Fibroblast of skin of left quadriceps (primary cell): ENCODE data around the gene OR11H1.
"Not testable (repeated sequence)": the region's sequence is repeated elsewhere in the genome, so short reads cannot be mapped to it uniquely, and the experiment has no call there.

Experiments used
- DNase-seq, 2 experiments: peaks; one replicate each; pipeline ENCODE4 v3.0.0-alpha.2; 2013; ENCODE audit warnings: low read depth in 2 of 2

The OR11H1 gene

GRCh38 chr22:15527892-15528291 is at the start of gene OR11H1:
OR11H1 (plus strand) TSS chr22:15528192; CDS start chr22:15528192, 0 bp downstream.
- DNase-seq: not testable (repeated sequence)

DNA sequence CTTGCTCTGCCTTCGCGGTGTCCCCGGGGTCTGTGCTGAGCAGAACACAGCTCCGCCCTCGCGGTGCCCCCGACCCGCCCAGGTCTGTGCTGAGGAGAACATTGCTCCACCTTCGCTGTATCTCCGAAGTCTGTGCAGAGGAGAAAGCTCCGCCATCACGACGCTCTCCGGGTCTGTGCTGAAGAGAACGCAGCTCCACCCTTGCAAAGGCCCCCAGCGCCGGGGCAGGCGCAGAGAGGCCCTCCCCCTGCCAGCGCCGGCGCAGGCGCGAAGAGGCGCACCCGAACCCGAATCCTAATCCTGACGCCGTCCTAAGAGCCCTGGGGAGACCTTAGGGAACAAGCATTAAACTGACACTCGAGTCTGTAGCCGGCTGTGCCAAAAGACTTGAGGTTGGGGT is 18.0 kb upstream of the OR11H1 start:
- DNase-seq: not testable (repeated sequence)

GRCh38 chr22:15515896-15516295 is 12.1 kb upstream of the OR11H1 start:
- DNase-seq: not testable (repeated sequence)

GRCh38 chr22:15553767-15554166 is 25.8 kb downstream of the OR11H1 start:
- not testable (repeated sequence) for DNase-seq

GRCh38 chr22:15563461-15563860 is 35.5 kb downstream of the OR11H1 start:
- not testable (repeated sequence) for DNase-seq

- not testable (repeated sequence) for DNase-seq
Measured at GRCh38 chr22:15565063-15565462, 37.1 kb downstream of the OR11H1 start.
